ENCODE measurements around the gene FHOD3.

The FHOD3 gene

GRCh38 chr18:36744261-36744876 is 446.9 kb downstream of the FHOD3 start:
- TF ChIP-seq, protein P1, sequence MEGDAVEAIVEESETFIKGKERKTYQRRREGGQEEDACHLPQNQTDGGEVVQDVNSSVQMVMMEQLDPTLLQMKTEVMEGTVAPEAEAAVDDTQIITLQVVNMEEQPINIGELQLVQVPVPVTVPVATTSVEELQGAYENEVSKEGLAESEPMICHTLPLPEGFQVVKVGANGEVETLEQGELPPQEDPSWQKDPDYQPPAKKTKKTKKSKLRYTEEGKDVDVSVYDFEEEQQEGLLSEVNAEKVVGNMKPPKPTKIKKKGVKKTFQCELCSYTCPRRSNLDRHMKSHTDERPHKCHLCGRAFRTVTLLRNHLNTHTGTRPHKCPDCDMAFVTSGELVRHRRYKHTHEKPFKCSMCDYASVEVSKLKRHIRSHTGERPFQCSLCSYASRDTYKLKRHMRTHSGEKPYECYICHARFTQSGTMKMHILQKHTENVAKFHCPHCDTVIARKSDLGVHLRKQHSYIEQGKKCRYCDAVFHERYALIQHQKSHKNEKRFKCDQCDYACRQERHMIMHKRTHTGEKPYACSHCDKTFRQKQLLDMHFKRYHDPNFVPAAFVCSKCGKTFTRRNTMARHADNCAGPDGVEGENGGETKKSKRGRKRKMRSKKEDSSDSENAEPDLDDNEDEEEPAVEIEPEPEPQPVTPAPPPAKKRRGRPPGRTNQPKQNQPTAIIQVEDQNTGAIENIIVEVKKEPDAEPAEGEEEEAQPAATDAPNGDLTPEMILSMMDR (IDR thresholded peaks at IDR 0.05; ENCODE audit: borderline replicate concordance, insufficient read depth, low read depth, low read length), result no peak
- H3K4me3 ChIP-seq (ENCODE audit: low read depth, low read length), result no peak overlapping the region

DNA sequence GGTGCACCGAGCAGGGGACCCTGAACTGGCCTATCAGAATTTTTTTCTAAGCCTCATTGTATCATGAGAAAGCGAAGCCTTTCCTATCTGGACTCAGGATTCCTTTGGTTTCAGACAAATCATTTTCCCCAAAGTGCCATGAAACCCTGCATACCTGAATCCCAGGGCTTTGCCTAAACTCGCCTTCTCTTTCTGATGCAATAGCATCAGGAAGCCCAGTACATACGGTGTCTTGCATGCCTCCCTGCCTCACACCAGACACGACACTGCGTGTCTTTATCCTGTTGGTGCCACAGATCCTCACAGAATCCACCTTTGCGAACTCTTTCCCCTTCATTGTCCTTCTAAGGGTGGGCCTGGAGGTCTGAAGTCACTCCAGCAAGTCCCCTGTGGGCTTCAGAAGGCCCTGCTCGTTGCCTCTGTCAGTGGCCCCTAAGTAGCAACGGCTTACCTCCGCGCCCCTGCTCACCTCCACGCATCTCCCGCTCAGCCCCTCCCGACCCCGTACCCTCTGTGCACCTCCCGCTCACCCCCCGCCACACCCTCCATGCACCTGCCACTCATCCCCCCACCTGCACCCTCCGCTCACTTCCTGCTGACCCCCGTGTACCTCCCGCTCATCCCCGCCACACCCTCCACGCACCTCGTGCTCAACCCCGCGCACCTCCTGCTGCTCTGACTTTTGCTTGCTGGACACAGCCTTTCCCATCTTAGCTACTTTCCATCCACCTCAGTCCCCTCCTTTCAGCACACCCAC is 447.9 kb downstream of the FHOD3 start:
- TF ChIP-seq, protein P1 (IDR thresholded peaks at IDR 0.05; ENCODE audit: borderline replicate concordance, insufficient read depth, low read depth, low read length), result no peak
- H3K4me3 ChIP-seq (ENCODE audit: low read depth, low read length), result no peak overlapping the region

DNA sequence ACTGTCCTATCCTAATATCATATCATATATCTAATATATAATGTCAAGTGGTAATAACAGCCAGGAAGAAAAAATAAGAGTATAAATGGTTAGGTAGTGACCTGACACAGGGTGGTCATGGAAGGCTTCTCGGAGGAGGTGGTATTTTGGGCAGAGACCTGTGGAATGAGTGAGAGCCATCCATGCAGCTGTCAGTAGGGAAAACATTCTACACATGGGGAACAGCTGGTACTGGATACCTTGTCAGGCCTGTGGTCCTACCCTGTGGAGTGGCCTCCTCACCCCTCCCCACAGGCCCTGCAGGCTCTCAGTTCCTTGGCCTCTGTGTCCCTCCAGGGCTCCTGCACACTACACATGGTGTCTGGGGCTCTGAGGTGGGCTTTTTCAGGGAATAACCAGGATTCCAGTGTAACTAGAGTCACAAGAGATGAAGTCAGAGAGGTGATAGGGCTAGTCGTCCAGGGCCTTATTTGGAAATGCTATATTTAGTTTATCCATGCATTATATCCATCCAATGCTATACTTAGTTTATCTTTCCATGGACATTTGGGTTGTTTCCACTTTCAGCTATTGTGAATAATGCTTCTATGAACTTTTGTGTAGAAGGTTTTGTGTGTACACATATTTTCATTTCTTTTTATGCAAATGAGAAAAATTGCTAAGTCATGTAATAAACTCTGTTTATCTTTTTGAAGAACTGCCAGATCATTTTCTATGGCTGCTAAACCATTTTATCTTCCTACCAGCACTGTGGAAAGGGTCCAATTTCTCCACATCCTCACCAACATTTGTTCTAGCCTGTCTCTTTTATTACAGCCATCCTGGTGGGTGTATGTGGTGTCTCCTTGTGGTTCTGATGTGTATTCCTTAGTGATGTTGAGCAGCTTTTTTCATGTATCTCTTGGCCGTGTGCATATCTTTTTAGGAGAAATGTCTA is 455.7 kb downstream of the FHOD3 start:
- no peak overlapping the region for H3K4me3 ChIP-seq (ENCODE audit: low read depth, low read length)
- TF ChIP-seq, protein P1 (IDR thresholded peaks at IDR 0.05; ENCODE audit: borderline replicate concordance, insufficient read depth, low read depth, low read length), result no peak

DNA sequence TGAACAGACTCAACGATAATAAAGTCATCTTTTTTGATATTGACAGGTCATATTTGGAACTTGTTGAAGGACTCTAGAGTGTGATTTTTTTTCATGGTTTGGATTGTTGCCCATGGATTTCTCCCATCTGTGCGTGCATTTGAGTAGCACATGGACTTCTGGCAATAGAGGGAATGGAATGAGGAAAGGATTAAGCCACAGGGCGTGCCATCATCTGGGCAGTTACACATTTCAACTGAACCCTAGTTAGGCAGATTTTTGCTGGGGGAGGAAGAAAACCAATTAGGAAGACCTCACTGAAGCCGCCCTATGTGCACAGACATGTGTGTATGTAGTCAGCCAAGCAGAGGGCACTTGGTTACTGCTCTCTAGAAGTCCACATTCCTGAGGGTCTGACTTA is 458.7 kb downstream of the FHOD3 start:
- TF ChIP-seq, protein P1 (IDR thresholded peaks at IDR 0.05; ENCODE audit: borderline replicate concordance, insufficient read depth, low read depth, low read length), result no peak
- H3K4me3 ChIP-seq (ENCODE audit: low read depth, low read length), result no peak overlapping the region

GRCh38 chr18:36757081-36757480 is 459.6 kb downstream of the FHOD3 start:
- H3K4me3 ChIP-seq (ENCODE audit: low read depth, low read length), result no peak overlapping the region
- TF ChIP-seq, protein P1 (IDR thresholded peaks at IDR 0.05; ENCODE audit: borderline replicate concordance, insufficient read depth, low read depth, low read length), result no peak; the same call in 1 of the 2 replicates

DNA sequence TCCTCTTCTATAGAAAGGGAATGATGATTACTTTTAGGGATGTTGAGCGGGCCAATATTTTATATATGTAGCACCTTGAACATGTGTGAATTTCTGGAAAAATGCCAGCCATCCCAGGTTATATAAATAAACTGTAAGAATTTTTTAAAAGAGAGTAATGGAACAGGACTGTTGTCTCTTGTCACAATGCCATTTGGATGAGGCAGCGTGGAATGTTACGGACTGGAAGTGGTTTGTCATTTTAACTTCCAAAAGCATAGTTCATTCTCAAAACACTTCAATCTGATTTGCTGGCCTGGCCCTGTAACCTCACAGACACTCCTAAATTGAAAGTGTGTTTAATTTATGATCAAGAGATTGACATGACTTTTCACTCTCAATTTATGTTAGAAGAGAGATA is 460.5 kb downstream of the FHOD3 start:
- H3K4me3 ChIP-seq (ENCODE audit: low read depth, low read length), result no peak overlapping the region
- TF ChIP-seq, protein P1 (IDR thresholded peaks at IDR 0.05; ENCODE audit: borderline replicate concordance, insufficient read depth, low read depth, low read length), result no peak

Data from GM12875 (cell line).